SU-DHL-6 (cell line): Measurements from ENCODE around the gene SLC5A11.

Experiments
- EZH2phosphoT487 ChIP-seq: fragments of 200-600 bp; sonication (generic), shearing (Covaris generic); conservative IDR thresholded peaks from 2 replicates; pipeline ENCODE4 v1.6.1; 2018; ENCODE audit warnings: mild to moderate bottlenecking, antibody characterized with exemption, low read length, moderate library complexity, mixed read lengths
- TF ChIP-seq, protein P1 (sequence below): fragments of 200-600 bp; sonication (generic); IDR thresholded peaks from one replicate; pipeline ENCODE4 v1.5.1; 2017; ENCODE audit warnings: antibody characterized with exemption, mild to moderate bottlenecking, low read length, moderate library complexity; ENCODE audit not compliant: insufficient read depth, poor library complexity, severe bottlenecking

DNA sequence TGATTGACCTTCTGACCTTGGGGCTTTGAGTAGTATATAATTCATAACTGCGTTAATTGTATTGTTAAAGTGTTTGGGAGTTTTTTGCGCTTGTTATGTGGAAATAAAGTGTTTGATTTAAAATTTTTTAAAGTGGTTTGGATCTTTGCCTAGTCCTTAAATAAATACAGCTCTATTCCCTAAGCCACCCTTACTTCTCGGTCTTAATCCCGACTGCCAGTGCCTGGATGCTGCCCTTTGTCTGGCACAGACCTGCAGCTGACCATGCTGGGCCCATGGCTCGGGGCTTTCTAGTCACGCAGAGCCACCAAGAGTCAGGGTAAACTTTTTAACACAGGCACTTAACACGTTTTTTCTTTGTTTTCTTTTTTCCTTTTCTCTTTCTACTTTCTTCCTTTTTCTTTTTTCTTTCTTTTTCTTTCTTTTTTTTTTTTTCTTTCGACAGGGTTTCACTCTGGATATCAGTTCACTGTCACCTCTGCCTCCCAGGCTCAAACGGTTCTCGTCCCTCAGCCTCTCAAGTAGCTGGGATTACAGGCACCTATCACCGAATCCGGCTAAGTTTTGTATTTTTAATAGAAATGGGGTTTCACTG lies 19.6 kb upstream of the SLC5A11 start:
- TF ChIP-seq, protein P1, sequence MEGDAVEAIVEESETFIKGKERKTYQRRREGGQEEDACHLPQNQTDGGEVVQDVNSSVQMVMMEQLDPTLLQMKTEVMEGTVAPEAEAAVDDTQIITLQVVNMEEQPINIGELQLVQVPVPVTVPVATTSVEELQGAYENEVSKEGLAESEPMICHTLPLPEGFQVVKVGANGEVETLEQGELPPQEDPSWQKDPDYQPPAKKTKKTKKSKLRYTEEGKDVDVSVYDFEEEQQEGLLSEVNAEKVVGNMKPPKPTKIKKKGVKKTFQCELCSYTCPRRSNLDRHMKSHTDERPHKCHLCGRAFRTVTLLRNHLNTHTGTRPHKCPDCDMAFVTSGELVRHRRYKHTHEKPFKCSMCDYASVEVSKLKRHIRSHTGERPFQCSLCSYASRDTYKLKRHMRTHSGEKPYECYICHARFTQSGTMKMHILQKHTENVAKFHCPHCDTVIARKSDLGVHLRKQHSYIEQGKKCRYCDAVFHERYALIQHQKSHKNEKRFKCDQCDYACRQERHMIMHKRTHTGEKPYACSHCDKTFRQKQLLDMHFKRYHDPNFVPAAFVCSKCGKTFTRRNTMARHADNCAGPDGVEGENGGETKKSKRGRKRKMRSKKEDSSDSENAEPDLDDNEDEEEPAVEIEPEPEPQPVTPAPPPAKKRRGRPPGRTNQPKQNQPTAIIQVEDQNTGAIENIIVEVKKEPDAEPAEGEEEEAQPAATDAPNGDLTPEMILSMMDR: no peak
- no peak for TF ChIP-seq EZH2phosphoT487
